Ecto neural progenitor cell (in vitro differentiated cells): ENCODE data around the gene IL17REL.
A peak's percentile ranks its signal among the peaks of the same experiment; 100 is the strongest.

Source experiments
- DNase-seq: peaks from one replicate; pipeline ENCODE4 v3.0.0-alpha.2; 2018; ENCODE audit warnings: low spot score

Gene IL17REL

GRCh38 chr22:50022171-50022819, 9.7 kb upstream of the IL17REL start:
- no peak for DNase-seq

DNA sequence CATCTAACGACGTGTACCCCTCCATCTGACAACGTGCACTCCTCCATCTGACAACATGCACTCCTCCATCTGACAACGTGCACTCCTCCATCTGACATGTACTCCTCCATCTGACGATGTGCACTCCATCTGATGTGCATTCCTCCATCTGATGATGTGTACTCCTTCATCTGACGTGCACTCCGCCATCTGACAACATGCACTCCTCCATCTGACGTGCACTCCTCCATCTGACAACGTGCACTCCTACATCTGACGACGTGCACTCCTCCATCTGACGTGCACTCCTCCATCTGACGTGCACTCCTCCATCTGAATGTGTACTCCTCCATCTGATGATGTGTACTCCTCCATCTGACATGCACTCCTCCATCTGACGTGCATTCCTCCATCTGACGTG, 8.0 kb upstream of the IL17REL start:
- DNase-seq: no peak

DNA sequence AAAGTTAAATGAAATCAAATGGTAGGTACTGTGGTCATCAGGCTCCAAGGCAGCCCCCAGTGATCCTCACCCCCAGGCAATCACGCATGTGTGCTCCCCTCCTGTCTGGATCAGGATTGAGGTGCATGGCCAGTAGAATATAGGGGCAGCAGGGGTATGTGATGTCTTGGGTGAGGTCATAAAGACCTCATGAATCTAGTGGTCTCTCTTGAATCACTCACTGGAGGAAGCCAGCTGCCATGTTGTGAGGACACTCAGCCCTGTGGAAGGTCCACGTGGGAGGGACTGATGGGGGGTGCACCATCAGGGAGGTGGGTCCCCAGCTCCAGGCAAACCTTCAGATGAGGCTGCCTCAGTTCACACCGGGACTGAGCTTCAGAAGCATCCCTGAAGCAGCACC, 6.8 kb upstream of the IL17REL start:
- DNase-seq: no peak

GRCh38 chr22:50018608-50019285, 6.2 kb upstream of the IL17REL start:
- no peak for DNase-seq

GRCh38 chr22:50017701-50018224, 5.2 kb upstream of the IL17REL start:
- DNase-seq: no peak

GRCh38 chr22:50016988-50017700, 4.6 kb upstream of the IL17REL start:
- no peak for DNase-seq

DNA sequence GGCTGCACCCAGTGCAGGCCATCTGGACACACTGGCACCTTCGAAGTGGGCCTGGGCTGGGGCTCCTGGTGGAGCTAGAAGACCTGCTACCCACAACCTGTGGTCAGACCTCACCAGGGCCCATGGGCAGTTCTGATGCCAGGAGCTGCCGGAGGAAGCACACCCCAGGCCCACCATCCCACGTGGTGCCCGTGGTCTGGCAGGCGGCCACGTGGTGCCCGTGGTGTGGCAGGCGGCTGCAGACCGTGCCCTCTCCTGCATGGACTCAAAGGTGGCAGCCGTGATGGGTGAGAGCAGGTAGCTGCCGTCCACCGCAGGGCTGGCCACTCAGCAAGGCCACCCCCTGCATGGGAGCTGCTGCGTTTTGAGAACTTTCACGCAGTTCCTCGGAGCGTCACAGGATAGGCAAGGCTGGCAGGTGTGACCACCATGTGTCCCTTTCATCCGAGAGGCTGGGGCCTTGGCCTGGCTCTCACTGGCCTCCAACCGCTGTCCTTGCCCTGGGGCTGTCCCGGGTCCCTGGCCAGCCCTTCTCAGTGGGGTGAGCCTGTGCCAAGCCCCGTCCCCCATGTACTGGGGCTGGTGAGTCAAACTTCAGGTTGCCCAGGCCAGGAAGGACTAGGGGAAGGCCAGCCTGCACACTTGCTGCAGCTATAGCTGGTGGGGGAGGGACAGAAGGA, 3.9 kb upstream of the IL17REL start:
- no peak for DNase-seq

DNA sequence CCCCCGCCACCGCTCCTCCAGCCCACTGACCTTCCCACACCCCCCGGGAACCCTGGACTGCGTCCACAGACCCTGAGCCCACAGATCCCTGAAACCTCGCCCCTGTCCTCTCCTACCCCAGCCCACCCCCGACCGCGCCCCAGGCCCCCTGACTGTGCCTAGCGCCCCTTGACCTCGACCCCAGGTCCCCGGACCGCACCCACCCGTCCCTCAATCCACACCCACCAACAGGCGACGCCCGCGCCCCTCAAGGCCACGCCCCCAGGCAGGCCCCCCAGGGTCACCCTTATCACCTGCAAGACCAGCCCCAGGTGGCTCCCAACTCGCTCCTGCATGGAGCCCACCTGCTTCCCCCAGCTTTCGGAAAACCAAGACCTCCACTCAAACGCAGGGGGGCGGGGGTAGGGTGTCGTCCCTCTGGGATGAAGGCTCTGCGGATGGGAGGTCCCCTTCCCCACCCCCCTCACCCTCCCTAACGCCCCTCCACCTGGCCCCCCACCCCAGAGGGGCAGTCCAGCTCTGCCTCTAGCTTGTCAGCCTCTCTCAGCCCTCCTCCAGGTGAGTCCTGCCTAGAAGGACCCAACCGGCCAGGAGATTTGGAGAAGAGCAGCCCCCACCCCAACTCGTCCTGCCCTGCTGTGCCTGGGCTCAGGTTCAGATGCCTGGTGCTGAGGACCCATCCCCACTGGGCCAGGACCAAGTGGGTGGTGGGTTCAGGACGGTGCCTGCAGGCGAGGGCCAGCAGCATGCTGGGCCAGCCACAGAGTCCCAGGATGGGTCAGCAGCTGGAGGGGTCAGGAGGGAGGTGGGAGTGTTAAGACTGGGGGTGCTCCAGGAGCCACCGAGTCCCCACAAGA, 3.1 kb upstream of the IL17REL start:
- DNase-seq: no peak

GRCh38 chr22:50014655-50015401, 2.3 kb upstream of the IL17REL start:
- no peak for DNase-seq

DNA sequence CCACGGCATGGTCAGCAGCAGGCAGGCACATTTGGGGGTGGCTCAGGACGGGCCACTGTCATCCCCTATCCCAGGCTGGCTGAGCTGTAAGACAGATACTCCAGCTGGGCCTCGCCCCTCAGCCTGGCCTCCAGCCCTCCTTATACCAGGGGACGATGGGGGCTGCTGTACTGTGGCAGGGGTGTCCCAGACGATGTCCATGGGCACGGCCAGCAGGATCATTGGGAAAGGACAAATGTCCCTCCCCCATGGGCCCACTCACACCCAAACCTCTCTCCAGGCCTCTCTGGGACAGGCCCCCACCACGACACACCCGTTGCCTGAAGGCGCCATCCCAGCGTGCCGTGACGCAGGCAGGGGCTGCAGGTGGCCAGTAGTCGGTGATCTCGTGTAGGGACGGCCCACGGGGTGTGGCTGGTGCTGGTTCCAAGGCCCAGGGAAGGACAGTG, 1.5 kb upstream of the IL17REL start:
- no peak for DNase-seq

- no peak for DNase-seq
Observed at GRCh38 chr22:50011447-50012210, 936 bp downstream of the IL17REL start.

GRCh38 chr22:50010676-50011446, 1.7 kb downstream of the IL17REL start:
- DNase-seq: peak; percentile 46

- DNase-seq: peak; percentile 45
Observed at GRCh38 chr22:50009765-50010675, 2.5 kb downstream of the IL17REL start.

DNA sequence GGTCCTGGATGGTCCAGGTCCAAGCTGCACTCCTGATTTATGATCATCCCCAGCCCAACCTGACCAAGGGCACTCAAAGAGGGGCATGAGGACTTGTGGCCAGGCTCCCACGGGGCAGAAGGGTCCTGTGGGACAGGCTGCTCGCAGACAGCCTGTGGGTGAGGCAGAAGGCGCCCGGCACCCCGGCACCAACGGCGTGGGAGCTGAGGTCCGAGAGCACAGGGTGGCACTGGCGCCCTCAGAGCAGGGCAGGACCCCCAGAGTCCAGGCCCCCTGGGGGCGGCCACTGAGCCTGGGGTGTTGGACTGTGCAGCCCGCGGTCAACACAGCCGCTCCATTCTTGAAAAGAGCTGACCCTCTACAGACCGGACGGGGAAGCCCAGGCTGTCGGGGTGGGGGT, 3.3 kb downstream of the IL17REL start:
- no peak for DNase-seq

GRCh38 chr22:50008151-50009040, 4.2 kb downstream of the IL17REL start:
- DNase-seq: no peak

DNA sequence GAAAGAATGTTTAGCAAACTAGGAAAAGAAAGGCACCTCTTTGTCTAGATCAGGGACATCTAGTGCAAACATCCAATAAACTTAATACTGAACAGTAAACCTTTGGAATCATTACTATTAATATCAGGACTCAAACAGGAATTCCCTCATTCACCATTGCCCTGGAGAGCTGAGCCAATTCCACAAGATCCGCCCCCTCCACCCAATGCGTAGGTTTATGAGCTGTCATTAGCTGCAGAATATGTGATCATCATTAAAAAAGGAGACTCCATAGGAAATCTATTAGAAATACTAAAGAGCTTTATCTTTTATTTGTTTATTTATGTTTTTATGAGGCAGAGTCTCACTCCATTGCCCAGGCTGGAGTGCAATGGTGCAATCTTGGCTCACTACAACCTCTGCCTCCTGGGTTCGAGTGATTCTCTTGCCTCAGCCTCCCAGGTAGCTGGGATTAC, 5.5 kb downstream of the IL17REL start:
- no peak for DNase-seq

GRCh38 chr22:50004918-50005317, 7.6 kb downstream of the IL17REL start:
- DNase-seq: no peak
